GM21717 (cell line): Measurements from ENCODE around the gene GCFC2.
"Not testable (repeated sequence)": the region's sequence is repeated elsewhere in the genome, so short reads cannot be mapped to it uniquely, and the experiment has no call there.

Experiments
- ATAC-seq: cut with Tn5 transposase; IDR thresholded peaks from one replicate; pipeline ENCODE4 v1.9.1; 2021; ENCODE audit warnings: mild to moderate bottlenecking, moderate library complexity; ENCODE audit not compliant: unreplicated experiment

The GCFC2 gene

DNA sequence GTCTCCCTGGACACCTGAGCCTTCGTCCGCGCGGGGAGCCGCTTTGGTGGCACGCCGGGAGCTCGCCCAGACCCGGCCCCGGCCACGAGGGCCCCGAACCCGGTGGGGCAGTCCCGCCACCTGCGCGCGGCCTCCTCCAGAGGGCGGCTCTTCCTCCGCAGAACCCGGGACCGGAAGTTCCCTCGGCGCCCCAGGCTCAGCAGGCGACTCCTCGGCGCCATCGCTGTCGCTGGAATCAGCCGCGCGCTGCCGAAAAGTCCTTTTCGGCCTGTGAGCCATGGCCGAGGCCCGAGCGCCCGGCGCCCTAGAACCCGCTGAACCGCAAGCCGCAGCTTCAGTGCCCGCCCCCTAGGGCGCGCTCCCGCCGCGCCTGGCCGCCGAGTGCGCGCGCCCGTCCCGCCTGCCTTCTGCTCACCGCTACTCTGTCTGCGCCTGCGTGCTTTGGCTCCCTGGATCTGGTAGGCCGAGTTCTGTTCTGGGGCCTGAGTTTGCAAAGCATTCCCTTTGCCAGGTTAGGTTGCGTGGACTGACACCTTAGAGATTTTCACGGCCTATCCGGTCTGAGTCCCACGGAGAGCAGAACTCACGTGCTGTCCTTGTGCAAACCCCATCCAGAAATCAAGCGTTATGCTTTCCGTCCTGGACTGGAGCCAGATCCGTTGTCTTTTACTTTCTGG, at the start of gene GCFC2:
Gene GCFC2 (minus strand): TSS at position 339 of the 677 bp plus-strand sequence. CDS start 60 bp downstream, at position 279.
- peak; percentile 93 for ATAC-seq

DNA sequence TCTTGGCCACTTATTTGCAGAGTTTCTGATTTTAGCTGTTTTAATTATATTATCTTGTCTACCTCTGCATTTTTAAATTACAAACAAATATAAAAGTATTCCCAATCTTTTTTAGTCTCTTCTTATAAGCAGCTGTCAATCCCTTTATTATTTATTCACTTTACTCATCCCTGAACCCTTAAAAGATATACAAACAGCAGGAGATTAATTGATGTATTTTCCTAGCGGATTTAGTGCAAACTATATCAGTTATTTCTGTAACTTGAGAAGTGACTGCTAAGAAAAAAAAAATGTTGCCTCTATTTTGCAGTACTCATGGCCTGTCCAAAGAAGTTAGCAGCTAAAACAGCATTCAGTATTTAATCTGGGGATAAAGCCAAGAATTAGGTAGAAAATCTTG, 42.1 kb upstream of the GCFC2 start:
- ATAC-seq: no peak

DNA sequence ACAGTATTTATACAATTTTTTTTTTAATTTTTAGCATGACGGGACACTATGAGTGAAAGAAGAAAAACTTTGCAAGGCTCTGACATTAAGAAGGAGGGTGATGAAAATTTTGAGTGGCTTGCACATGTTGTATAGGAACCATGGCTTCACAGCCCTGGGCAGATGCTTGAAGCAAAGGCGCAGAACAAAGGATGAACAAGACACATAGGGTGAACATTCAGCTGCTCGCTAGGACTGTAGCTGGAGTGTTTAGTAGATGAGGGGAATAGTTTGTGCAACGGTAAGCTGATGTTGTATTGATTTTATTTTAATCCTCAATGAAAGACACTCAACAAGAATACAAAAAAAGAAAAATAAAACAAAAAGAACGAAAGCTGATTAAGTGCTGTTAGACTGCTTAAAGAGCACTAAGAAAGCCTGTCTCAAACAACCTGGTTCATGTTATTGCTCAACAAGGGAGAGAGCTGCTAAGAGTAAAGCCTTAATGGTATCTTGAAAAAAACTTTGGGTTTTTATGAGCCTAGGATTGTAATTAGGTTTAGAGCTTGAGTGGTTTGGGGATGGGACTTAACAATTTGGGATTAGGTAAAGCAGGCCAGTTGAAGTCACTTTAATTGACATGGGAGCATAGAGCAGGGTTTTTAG, 41.2 kb upstream of the GCFC2 start:
- ATAC-seq: no peak

DNA sequence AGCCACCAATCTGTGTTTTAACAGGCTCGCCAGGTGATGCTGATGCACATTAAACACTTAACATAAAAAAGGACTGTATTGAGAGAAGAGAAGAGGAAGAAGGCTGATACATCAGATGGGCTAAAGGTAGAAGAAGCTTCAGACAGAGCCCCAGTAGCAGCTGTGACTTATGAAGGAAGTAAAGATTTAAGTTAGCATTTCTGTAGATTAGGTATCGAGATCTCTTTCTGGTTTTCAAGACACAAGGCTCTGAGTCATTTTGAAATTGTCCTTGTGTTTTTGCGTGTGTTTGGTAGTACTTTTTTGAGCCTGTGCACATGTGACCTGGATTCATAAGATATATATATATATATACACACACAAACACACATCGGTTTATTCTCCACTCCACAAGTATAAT, 40.6 kb upstream of the GCFC2 start:
- ATAC-seq: no peak

DNA sequence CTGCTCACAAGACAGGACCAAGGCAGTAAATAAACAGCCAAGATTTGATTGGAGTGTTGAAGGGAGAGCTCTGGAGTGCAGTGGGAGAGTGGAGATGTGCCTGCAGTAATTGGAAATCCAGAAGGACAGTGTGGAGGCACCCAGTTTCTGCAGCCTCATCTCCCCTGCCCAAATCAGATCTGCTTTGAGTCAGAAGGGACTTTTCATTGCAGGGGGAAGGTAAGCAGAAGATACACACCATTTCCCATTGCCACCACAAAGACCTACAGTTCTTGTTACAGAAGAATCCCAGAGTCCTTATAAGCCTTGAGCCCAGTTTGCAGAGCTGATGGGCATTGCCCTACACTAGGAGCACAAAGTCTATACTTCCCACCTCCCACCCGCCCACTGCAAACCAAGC, 27.2 kb upstream of the GCFC2 start:
- no peak for ATAC-seq

DNA sequence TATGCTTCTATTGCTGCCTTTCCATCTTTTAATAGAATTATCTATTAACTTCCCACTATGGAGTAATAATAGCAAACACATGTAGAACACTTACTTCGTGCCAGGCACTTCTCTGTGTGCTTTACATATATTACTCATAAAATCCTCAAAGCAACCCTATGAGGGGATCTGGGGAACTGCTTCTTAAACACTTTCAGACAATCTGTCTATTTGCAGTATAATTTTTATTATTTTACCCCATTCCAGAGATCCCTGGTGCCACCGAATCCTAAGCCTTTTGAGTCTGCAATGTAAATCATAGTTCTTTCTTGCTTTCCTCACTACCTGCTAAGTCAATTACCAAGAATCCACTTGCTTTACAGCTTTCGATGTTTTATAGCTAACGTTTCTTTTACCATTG, 25.6 kb upstream of the GCFC2 start:
- ATAC-seq: no peak

DNA sequence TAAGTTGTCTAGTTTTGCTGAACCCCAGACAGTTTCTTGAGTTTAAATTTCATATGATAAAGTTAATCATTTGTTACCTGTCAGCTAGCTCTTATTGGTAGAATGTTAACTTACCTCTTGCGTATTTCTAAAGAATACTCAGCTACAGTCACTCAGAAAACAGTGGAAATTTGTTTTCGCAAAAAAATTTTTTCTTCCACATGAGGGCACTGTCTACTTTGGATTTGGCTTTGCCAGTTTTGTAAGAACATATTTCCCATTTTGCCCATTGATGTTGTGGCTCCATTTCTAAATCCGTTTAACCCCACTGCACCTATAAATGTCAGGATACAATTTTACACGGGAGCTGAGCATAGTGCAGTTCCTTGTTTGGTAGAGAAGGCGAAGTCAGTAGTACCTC, 19.1 kb upstream of the GCFC2 start:
- ATAC-seq: no peak

DNA sequence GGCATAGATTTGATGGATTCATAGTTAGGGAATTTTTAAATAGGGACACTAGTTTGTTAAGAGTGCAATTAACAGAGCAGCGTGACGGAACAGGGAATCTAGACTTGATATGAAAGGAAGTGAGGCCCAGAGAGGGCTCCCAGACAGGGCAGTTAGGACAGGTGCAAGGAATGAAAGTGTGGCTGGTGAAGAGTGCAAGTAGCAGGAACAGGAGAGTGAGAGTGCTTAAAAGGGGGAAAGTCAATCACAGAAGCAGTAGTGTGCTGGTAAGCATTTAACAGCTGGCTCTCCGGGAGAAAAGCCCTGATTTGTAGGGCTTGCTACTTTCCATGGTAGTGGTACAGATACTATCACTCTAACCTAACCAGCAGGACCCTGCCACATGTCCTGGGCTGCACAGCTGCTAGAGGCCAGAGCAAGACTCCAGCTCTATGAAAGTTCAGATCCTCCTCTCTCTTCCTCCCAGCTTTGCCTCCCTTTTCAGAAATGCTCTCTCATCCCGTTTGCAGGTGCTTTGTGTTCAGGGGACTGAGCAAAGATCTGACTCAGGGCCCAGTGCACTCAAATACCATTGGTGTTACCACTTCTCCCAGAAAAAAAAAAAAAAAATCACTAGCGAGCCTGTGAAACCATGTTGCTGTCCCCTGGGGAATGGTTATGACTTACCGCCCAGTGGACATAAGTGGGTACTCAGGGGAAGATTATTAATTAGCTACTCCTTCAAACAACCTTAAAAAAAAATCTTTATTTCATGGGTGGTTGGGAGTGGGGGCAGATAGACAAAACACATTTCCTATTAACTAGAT, 18.1 kb upstream of the GCFC2 start:
- no peak for ATAC-seq

DNA sequence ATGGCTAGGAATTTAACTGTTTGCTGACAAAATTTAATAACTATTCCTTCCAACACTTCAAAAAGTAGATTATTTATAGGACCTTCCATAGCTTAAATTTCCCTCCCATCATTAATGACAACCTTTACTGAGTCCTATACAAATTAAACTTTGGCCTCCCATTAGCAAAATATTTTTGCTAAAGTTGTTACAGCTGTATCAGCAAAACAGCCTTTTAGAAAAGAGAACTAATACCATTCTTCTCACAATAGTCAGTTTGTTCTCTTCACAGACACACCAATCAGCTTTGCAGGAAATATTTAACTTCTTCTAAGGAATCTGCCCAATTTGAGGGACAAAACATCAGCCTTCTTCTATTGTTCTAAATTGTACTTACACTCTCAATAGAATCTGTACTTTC, 12.0 kb upstream of the GCFC2 start:
- no peak for ATAC-seq

DNA sequence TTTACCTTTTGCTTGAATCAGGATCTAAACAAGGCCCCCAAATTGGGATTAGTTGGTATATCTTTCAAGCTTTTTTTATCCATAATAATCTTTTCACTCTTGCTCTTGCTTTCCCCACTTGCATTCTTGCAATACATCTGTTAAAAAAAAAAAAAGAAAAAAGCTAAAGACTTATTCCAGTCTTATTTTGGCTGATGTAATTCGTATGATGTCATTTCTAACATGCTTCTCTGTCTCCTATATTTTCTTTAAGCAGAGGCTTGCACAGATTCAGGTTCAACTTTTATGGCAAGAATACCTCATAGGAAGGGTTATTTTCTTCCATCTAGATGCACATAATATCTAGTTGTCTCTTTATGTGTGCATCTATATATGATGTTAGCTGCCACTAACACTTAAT, 9.8 kb upstream of the GCFC2 start:
- no peak for ATAC-seq

DNA sequence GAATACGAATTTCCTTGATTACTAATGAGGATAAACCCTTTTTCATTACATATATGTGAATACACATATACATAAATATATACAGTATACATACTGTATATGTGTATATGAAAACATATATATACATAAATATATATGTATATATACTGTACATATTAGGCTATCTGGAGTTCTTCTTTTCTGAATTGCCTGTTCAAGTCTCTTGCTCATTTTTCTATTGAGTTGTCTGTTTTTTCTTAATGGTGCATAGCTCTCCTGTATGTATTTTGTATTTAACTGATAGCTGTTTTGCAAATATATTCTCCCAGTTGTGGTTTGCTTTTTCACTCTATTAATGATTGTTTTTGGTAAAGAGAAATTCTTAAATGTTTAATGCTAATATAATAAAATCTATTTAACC, 8.9 kb upstream of the GCFC2 start:
- ATAC-seq: no peak

DNA sequence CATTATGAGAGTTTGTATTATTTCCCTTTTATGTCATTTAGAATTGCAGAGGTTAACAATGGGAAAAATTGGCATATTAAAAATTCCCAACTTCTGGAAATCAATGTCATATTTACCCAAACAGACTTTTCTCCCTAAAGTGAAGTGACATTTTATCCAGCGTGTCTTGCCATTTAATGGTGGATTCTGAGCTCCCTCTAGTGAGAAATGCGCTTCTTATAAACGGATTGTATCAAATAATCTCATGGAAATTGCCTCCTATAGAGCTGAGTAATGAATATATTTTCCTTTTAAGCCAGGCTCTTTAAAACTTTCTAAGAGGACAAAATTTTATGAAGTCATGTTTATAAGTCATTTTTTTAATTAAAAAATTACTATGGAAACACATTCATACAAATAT, 5.7 kb upstream of the GCFC2 start:
- ATAC-seq: no peak

DNA sequence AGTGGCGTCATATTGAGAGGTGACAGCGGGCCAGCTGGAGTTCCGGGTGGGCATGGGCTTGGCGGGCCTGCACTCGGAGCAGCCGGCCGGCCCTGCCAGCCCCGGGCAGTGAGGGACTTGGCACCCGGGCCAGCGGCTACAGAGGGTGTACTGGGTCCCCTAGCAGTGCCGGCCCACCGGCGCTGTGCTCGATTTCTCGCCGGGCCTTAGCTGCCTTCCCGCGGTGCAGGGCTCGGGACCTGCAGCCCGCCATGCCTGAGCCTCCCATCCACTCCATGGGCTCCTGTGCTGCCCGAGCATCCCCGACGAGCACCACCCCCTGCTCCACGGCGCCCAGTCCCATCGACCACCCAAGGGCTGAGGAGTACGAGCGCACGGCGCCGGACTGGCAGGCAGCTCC, 875 bp upstream of the GCFC2 start:
- not testable (repeated sequence) for ATAC-seq

DNA sequence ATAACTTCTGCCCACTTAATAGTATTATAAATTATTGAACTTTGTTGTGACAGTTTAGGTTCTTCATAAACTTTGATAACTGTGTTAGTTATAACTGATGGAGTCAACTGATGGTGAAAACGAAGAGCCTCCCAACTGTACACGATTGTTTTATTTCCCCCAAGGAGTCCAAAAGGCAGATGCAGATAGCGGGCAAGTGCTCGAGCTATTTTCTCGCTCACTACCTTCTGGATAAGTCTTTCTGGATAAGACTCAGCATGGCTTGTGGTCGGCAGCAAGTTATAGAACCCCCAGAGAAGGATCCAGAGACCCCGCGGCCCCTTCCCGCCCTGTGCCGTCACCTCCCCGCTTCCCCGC, 517 bp downstream of the GCFC2 start:
- peak; percentile 32 for ATAC-seq

DNA sequence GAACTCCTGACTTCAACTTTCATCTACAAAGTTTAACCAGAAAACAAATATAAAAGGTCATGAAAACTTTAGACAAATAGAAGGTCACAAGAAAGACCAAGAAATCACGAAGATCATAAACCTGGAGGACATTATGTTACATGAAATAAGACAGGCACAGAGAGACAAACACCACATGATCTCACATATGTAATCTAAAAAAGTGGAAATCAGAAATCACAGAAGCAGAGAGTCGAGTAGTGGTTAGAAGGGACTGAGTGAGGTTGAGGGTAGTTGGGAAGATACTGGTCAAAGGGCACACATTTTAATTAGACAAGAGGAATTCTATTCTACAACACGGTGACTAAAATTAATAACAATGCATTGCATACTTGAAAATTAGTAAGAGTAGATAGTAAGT, 1.4 kb downstream of the GCFC2 start:
- no peak for ATAC-seq

DNA sequence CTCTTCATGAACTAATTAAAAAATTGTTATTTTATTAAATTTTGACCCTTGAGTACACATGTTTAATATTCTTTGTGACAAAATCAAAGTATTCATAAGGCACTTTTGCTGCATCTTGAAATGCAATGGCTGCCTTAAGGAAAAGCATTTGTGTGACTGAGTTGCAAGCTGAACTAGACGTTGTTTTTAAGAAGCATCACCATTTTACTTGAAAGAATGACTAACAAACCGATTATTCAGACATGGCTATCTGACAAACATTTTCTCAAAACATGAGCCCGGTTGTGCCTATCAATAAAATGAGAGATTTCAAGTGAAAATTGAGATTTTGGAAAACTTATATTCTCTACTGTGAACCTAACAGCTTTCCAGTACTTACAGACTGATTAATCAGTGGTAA, 2.8 kb downstream of the GCFC2 start:
- no peak for ATAC-seq

DNA sequence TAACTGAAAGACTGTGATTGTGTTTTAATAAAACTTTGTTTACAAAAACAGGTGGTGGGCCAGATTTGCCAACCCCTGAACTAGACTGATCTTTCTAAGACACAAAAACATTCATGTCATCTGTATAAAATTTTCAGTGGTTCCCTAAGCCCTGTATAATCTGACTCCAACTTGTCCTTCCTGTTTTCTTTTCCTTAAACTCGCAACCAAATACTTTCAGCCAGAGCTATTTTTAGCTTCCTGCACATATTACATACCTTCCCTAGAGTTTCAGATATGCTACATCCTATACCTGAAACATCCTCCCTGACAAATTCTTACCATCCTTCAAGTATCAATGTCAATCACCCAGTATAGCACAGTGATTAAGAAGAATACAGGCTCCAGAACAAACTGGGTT, 4.8 kb downstream of the GCFC2 start:
- ATAC-seq: no peak

DNA sequence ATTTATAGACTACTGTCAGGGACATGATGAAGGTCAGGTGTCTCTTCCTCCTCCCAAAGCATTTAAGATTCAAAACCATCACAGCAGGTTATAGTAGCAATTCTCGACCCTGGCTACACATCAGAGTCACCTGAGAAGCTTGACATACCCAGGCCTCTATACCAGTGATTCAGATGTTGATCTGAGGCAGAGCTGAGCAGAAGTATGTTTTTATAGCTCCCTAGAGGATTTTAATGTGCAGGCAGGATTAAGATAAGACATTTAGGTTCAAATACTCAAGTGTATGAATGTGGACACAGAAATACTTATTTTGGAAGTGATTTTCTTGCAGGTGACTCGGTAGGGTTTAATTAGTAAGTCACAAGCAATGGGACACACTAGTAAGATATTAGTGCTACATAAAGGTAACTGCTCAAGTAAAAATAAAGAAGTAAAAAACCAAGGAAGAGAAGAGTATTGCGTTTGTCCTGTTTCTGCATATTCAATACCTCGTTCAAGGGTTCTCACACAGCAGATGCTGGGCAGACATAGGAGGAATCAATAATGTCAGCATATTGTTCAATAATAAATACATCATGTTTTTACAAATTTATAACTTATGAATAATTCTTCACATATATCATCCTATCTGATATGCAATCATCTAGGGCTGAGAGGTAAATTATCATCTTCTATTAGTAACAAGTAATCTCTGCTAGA, 7.0 kb downstream of the GCFC2 start:
- no peak for ATAC-seq

DNA sequence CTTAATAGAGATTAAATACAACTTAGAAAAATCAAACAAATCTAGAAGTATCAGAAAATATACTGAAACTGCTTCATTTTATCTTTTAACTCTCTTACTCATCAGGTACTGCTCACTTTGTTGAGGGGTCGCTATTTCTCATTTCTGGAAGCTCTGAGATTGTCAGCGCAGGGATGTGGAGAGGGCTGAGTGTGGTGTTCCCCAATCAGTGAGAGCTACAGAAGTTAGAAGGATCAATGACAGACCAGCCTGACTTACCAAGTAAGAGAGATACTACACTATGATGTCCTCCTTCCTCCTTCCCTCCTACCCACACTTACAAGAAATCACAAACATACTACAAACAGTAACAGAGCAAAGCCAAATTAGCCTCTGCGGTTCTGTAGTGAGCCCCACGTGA, 8.1 kb downstream of the GCFC2 start:
- no peak for ATAC-seq

DNA sequence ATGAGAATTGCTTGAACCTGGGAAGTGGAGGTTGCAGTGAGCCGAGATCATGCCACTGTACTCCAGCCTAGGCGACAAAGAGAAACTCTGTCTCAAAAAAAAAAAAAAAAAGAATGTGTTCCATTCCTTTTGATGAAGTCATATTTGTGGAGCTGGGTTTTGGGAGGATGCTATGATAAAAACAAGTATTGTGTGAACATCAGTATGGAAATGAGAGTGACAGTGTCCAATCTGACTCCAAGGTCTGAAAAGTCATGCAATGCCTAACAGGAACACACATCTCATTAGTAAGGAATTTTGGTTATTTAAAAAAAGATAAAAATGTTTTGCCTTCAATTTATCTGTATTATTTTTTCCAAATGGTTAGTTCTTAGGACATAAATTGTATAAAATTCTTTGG, 11.8 kb downstream of the GCFC2 start:
- no peak for ATAC-seq

DNA sequence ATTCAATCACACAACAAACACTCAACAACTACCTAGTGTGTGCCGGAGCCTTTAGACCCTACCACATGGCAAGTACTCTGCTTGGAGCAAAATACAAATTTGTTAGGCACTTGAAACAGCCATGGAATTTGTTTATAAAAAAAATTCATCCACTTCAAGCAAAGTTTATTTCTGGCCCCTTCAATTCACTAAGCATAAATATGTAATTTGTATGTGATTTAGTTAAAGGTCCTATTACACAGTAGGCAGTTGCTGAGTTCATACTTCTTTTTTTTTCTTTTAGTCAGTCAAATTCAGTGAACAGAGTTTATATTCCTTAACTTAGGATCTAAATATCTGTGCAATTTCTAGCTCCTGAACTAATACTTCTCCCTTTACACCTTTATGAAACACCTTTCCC, 22.5 kb downstream of the GCFC2 start:
- no peak for ATAC-seq

DNA sequence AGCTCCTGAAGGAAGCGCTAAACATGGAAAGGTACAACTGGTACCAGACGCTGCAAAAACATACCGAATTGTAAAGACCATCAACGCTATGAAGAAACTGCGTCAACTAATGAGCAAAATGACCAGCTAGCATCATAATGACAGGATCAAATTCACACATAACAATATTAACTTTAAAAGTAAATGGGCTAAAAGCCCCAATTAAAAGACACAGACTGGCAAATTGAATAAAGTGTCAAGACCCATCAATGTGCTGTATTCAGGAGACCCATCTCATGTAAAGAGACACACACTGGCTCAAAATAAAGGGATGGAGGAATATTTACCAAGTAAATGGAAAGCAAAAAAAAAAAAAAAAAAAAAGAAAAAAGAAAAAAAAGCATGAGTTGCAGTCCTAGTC, 27.3 kb downstream of the GCFC2 start:
- not testable (repeated sequence) for ATAC-seq
